ENCODE measurements around the gene HDLBP. TPM values are rescaled to one million over a fixed set of nuclear protein-coding genes. Genes with fewer than 3 reads are reported as not detected.

Gene HDLBP
- polyA plus RNA-seq, 3 donors = 50.4 to 73.1 (median 69.9) TPM

GRCh38 chr2:241357531-241357930 lies 42.1 kb upstream of the HDLBP start:
- peak overlapping the region; percentile 80 to 89 for H3K4me3 Mint-ChIP-seq
- Histone ChIP-seq H3K27me3 (ENCODE audit: control insufficient read depth in 2 of 2, insufficient read depth in 2 of 2, low read length in 2 of 2) (no peaks in the 10 kb centered on the region), H3K36me3 (replicated peaks in 1 of 2; ENCODE audit: control insufficient read depth in 1 of 2, insufficient read depth in 2 of 2, low read length in 2 of 2) (peaks cover 14 to 23% of the 10 kb centered on the region in 2 donors), H3K4me3 (replicated peaks in 1 of 3; ENCODE audit: low read depth in 2 of 3, low read length in 3 of 3) (peak overlapping the region in 1 of 3 experiments; percentile 82), H3K9me3 (replicated peaks in 1 of 2; ENCODE audit: control insufficient read depth in 1 of 2, insufficient read depth in 1 of 2, low read length in 2 of 2) (no peaks in the 10 kb centered on the region), H3K9ac (ENCODE audit: insufficient read depth, low read length, poor library complexity, severe bottlenecking) (no peak overlapping the region), H3K4me2 (replicated peaks; ENCODE audit: extremely low read depth, low read length, poor library complexity, severe bottlenecking) (peak overlapping the region; percentile 89), H3K27ac (ENCODE audit: low read depth in 1 of 2, low read length in 2 of 2) (no peak overlapping the region), H3K4me1 (ENCODE audit: control insufficient read depth in 1 of 2, insufficient read depth in 2 of 2, low read length in 2 of 2) (peaks cover 29 to 33% of the 10 kb centered on the region in 2 donors), H2AFZ (ENCODE audit: insufficient read depth, low read depth, low read length, poor library complexity, severe bottlenecking) (no peak overlapping the region), H4K20me1 (ENCODE audit: insufficient read depth, low read length) (peaks cover 21% of the 10 kb centered on the region), H3K79me2 (ENCODE audit: insufficient read depth, low read length) (peaks cover 21% of the 10 kb centered on the region)
- no peak for TF ChIP-seq CTCF (IDR thresholded peaks at IDR 0.05)
- intact Hi-C loops (cut with micrococcal nuclease) = loop anchor here (2.0 to 10.0 kb wide), 8 partner anchors 43 to 377 kb away; partner anchors contain the start of genes ATG4B (in 2 of the 2), HDLBP (in 2 of the 2), SEPTIN2 (in 2 of the 2) and THAP4 (in 2 of the 2)
- peaks cover 0 to 4% (median 0%) of the 10 kb centered on the region in 3 donors for H3K27me3 Mint-ChIP-seq (ENCODE audit: low read depth in 3 of 3)
- peaks cover 35% of the 10 kb centered on the region for H3K4me1 Mint-ChIP-seq
- H3K9me3 Mint-ChIP-seq = peaks cover 0 to 2% (median 0%) of the 10 kb centered on the region in 7 donors
- peaks cover 24 to 25% of the 10 kb centered on the region in 2 donors for H3K36me3 Mint-ChIP-seq
- no peak overlapping the region for H3K27ac Mint-ChIP-seq
- WGBS (ENCODE audit: insufficient coverage) = no CpG with 5 or more reads among the region's 3 CpGs
- no peak for DNase-seq

- 49% methylated on average over 2 of the region's 5 CpGs for WGBS (ENCODE audit: insufficient coverage)
- peak overlapping the region; percentile 80 for H3K9ac ChIP-seq (ENCODE audit: insufficient read depth, low read length, poor library complexity, severe bottlenecking)
- Mint-ChIP-seq H3K9me3 (peaks cover 0 to 2% (median 0%) of the 10 kb centered on the region in 7 donors), H3K27ac (peak overlapping the region in 6 of 7 donors; percentile 20 to 75 (median 59)), H3K4me1 (peaks cover 35% of the 10 kb centered on the region), H3K36me3 (peaks cover 29 to 30% of the 10 kb centered on the region in 2 donors), H3K4me3 (peak overlapping the region; percentile 80 to 89), H3K27me3 (ENCODE audit: low read depth in 3 of 3) (peaks cover 0 to 4% (median 0%) of the 10 kb centered on the region in 3 donors)
- H4K20me1 ChIP-seq (ENCODE audit: insufficient read depth, low read length) = peaks cover 21% of the 10 kb centered on the region
- peak overlapping the region; percentile 89 for H3K4me2 ChIP-seq (replicated peaks; ENCODE audit: extremely low read depth, low read length, poor library complexity, severe bottlenecking)
- no peaks in the 10 kb centered on the region for H3K27me3 ChIP-seq (ENCODE audit: control insufficient read depth in 2 of 2, insufficient read depth in 2 of 2, low read length in 2 of 2)
- no peak for TF ChIP-seq CTCF (IDR thresholded peaks at IDR 0.05)
- H3K4me1 ChIP-seq (ENCODE audit: control insufficient read depth in 1 of 2, insufficient read depth in 2 of 2, low read length in 2 of 2) = peaks cover 29 to 33% of the 10 kb centered on the region in 2 donors
- H3K36me3 ChIP-seq (replicated peaks in 1 of 2; ENCODE audit: control insufficient read depth in 1 of 2, insufficient read depth in 2 of 2, low read length in 2 of 2) = peaks cover 20 to 30% of the 10 kb centered on the region in 2 donors
- peak overlapping the region; percentile 70 for H2AFZ ChIP-seq (ENCODE audit: insufficient read depth, low read depth, low read length, poor library complexity, severe bottlenecking)
- no peaks in the 10 kb centered on the region for H3K9me3 ChIP-seq (replicated peaks in 1 of 2; ENCODE audit: control insufficient read depth in 1 of 2, insufficient read depth in 1 of 2, low read length in 2 of 2)
- intact Hi-C loops (cut with micrococcal nuclease) = loop anchor here (2.0 to 10.0 kb wide), 8 partner anchors 42 to 378 kb away; partner anchors contain the start of genes ATG4B (in 2 of the 2), HDLBP (in 2 of the 2), SEPTIN2 (in 2 of the 2) and THAP4 (in 2 of the 2)
- H3K79me2 ChIP-seq (ENCODE audit: insufficient read depth, low read length) = peaks cover 21% of the 10 kb centered on the region
- peak overlapping the region in 1 of 2 donors; percentile 73 for H3K27ac ChIP-seq (ENCODE audit: low read depth in 1 of 2, low read length in 2 of 2)
- no peak for DNase-seq
- peak overlapping the region; percentile 48 to 82 (median 77) for H3K4me3 ChIP-seq (replicated peaks in 1 of 3; ENCODE audit: low read depth in 2 of 3, low read length in 3 of 3)
Measured at GRCh38 chr2:241356871-241357260, 41.4 kb upstream of the HDLBP start.
